Inflammatory macrophage (primary cell): Measurements from ENCODE around the gene KIF27.
"Not testable (repeated sequence)": the region's sequence is repeated elsewhere in the genome, so short reads cannot be mapped to it uniquely, and the experiment has no call there.

Source experiments
- DNase-seq, 2 donors: peaks; one replicate each; pipeline ENCODE4 v3.0.0-alpha.2; 2020 to 2022
- total RNA-seq, 18 experiments: gene quantifications; one replicate each; lab custom pipeline; 2026; ENCODE audit warnings: mixed read lengths in 6 of 18, inconsistent platforms in 2 of 18; lab: John Stamatoyannopoulos, UW

Gene KIF27, protein sequence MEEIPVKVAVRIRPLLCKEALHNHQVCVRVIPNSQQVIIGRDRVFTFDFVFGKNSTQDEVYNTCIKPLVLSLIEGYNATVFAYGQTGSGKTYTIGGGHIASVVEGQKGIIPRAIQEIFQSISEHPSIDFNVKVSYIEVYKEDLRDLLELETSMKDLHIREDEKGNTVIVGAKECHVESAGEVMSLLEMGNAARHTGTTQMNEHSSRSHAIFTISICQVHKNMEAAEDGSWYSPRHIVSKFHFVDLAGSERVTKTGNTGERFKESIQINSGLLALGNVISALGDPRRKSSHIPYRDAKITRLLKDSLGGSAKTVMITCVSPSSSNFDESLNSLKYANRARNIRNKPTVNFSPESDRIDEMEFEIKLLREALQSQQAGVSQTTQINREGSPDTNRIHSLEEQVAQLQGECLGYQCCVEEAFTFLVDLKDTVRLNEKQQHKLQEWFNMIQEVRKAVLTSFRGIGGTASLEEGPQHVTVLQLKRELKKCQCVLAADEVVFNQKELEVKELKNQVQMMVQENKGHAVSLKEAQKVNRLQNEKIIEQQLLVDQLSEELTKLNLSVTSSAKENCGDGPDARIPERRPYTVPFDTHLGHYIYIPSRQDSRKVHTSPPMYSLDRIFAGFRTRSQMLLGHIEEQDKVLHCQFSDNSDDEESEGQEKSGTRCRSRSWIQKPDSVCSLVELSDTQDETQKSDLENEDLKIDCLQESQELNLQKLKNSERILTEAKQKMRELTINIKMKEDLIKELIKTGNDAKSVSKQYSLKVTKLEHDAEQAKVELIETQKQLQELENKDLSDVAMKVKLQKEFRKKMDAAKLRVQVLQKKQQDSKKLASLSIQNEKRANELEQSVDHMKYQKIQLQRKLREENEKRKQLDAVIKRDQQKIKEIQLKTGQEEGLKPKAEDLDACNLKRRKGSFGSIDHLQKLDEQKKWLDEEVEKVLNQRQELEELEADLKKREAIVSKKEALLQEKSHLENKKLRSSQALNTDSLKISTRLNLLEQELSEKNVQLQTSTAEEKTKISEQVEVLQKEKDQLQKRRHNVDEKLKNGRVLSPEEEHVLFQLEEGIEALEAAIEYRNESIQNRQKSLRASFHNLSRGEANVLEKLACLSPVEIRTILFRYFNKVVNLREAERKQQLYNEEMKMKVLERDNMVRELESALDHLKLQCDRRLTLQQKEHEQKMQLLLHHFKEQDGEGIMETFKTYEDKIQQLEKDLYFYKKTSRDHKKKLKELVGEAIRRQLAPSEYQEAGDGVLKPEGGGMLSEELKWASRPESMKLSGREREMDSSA (N-terminal part only)
- total RNA-seq: 0.41 to 5.1 (median 3.1) reads per million in 18 experiments

DNA sequence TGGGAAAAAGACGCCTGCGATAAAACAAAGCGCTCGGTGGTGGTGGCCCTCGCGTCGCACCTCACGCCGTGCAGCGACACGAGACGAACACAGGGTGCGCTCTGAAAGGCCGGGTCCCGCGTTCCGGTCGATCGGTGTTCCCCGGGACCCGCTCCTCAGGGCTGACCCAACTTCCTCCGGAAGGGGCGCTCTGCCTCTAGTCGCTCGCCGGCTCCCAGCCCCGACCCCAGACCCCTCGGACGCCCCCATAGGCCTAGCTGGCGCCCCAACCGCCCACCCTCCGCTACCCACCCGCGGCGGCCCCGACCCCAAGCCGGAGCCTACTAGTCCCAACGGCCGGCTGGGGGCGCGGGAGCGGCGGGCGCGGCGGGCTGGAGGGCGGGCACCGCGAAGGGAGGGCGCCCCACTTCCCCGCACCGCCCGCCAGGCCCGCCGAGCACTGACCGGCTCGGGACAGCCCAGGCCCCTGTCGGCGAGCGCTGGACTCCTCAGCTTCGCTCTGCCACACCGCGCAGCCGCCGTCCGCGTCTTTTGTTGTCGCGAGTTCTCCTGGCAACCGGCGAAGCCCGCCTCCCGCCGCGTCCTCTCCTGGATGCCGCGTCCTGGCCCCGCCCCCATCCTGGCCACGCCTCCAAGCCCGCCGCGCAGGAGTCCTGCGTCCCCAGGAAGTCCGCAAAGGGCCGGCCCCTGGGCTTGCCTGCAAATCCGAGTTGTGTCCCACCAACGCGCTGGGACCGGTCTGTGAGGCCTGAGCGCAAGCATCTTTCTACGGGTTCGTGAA is at the start of gene KIF27:
KIF27 (minus strand) TSS at position 506 of the 781 bp plus-strand sequence. CDS start 5,841 bp downstream, outside the sequence.
- peak; percentile 99 for DNase-seq

DNA sequence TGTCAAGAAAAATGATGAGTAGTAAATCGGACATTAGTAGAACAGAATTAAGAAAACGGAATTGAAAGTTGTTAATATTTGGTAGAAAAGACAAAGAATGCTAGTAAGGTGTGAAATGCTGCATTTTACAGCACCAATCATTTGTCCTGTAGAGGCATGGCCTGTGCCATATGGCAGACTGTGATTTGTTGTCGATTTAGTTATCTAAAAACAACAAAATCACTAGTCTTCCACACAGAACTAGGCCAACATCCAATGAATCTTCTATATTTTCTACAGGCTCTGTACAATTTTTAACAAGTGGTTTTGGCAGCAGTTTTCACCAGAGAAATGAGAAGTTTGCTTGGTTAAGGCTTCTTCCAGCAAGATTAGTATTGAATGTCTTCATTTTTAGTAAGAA is 48.4 kb upstream of the KIF27 start:
- DNase-seq: no peak

DNA sequence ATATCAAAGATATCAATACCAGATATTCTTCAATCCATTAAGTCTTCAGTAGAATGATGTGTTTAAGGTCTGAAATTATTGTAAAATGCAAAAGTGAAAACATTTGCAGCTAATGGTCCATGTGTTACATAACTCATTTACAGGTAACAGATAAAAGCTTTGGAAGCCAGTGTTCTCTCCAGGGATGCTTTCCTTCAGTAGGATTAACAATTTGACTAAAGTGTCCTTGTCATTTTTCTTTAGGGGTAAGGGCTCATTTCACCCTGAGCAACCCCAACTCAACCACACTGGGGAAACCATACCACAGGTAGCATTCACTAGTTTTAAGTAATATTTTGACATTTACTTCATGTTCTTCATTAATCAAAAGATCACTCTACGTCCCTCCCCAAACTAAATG is 45.8 kb upstream of the KIF27 start:
- DNase-seq: no peak

DNA sequence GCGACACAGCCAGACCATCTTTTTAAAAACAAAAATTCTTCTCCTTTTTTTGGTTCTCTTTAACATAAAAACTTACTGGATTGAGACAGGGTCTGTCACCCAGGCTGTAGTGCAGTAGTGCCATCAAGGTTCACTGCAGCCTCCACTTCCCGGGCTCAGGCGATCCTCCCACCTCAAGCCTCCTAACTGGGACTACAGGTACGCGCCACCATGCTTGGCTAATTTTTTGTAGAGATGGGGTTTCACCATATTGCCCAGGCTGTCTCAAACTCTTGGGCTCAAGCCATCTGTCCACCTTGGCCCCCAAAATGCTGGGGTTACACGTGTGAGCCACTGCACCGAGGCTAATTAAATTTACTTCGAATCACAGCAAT is 45.0 kb upstream of the KIF27 start:
- no peak for DNase-seq

DNA sequence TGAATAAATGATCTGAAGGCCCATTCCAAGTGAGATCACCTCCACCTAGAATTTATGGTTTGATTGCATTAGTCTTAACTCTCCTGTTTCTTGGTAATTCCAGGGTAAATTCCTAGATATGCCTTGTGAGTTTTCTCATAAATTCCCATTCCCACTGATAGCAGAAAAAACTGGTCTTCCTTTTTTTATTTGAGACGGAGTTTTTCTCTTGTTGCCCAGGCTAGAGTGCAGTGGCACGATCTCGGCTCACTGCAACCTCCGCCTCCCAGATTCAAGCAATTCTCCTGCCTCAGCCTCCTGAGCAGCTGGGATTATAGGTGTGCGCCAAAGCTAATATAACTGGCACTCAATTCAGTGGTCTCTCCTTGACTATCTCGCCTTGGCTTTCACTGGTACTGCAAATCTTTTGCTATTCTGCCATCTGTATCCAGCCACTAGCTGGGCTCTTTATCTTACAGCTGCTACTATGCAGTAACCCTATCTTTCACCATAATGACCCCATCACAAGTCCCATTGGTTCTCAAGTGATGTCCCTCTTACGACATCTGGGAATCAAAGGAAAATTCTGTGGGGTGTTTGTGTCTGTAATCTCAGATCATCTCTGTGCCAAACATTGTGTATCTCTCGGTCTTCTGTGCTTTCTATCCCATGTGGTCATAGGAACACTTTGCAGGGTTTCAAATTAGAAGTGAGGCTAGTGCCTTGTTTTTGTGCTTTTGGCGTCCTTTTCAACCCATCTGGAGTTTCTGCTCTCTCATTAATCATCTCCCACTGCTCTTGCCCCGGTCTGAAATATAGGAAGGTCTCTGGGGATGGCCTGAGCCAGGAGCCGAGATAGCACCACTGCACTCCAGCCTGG is 44.3 kb upstream of the KIF27 start:
- no peak for DNase-seq

DNA sequence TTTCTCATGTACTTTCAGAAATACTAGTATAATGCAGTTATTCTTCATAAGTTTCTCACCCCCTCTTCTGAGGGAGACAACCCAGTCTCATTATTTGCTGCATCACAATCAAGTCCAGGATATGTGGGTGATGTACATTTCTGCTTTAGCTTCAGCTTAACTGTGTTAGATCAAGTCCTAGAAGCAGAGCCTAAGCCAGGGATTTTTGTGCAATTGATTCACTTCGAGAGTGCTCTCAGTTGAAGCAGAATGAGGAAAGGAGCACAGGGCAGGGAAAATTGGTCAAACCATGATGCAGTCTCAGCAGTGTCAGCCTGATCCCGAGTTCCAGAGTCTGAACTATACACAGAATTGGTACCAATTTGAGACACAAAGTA is 43.7 kb upstream of the KIF27 start:
- DNase-seq: no peak

DNA sequence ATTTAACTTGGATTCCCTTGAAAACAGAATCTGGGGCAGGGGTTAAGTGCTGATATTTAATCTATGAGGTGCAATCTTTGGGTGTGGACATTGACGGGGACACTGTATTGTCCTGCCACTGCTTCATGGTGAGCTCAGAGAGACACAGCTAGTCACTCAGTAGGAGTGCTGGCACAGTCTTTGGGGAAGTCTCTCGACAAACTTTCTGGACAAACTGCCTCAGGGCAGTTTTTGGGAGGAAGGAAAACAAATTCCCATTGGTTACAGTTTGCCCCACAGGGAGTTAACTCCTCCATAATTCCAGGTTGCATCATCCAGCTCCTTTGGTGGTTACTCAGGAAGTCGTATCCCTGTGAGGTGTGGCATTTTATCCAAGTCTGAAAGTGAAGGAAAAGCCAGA is 40.9 kb upstream of the KIF27 start:
- DNase-seq: no peak

DNA sequence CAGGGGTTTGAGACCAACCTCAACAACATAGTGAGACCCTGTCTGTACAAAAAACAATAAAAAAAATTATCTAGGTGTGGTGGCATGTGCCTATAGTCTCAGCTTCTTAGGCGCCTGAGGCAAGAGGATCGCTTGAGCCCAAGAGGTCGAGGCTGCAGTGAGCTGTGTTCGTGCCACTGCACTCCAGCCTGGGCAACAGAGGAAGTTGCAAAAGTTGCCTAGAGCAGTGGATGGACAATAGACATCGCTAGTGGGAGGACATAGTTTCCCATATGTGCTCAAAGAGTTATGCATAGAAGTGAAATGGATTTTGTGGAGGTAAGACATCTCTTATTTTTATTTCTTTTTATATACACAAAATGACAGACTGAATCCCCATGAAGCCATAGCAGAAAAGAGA is 39.8 kb upstream of the KIF27 start:
- DNase-seq: peak; percentile 18 to 53

DNA sequence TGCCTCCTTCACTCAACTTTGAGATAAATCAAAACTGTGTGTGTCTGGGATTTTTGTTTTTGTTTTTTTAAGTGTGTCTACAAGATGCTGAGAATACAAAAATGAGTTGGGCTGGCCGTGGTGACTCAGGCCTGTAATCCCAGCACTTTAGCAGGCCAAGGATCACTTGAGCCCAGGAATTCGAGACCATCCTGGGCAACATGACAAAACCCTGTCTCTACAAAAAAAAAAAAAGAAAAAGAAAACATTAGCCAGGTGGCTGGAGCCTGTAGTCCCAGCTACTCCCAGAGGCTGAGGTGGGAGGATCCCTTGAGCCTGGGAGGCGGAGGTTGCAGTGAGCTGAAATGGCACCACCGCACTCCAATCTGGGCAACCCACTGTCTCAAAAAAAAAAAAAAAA is 37.8 kb upstream of the KIF27 start:
- DNase-seq: no peak

DNA sequence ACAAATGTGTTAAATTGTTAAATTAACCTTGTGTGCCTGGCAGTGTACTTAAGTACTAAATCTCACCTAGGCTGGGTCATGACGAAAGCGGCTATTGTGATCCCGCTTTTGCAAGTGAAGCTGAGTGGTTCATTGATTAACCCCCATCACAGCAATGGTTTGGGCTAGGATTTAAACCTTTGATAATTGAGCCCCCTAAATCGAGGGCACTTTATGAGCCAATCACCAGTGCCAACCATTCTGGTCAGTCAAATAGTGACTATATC is 35.9 kb upstream of the KIF27 start:
- DNase-seq: no peak

DNA sequence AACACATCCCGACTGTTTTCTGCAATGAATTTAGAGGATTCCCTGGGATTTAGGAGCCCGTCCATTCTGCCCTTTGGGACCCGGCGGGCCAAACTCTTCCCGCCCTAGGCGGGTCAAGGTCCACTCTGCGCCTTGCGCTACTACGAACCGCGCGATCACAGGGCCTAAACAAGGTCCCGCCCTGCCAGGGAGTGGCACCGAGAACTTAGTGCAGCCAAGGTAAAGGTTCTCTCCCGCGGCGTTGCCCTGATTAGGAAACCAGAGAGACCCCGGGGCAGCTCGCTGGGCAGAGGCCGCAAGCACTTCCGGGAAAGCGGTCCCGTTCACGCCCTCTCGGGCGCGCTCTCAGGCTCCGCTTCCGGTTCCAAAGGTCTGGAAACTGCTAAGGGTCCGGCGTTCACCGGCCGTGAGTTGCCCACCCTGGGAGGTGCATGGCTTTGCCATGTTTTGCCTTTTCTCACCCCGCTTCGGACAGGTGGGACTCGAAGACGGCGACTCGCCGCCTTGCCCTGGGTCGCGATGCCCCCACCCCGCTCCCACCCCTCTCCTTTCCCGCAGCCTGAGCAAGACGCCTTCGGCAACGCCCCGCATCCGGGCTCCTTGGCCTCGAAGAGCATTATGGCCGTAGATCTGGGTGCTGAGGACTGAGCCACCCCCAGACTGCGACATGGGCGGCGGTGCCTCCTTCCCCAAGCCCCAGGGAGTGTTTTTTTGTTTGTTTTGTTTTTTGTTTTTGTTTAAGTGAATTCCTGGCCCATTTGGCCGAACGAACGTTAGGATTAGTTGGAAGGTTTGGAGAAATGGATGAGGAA is 35.4 kb upstream of the KIF27 start:
- DNase-seq: peak; percentile 74 to 81

DNA sequence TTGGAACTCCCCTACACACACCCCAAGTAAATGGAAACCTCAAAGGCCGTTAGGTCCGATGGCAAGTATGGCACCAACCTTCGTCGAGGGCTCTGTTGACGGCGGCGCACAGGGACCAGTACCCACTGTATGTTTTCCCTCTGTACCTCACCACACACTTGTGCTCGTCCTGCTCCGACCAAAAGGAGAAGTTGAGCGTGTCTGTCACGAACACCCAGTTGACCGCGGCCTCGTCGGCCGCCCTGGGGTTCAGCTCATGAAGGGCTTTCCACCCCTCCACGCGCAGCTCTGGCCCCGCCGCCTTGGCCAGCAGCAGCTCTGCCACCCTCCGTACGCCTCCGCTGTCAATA is 34.8 kb upstream of the KIF27 start:
- peak; percentile 77 to 83 for DNase-seq

DNA sequence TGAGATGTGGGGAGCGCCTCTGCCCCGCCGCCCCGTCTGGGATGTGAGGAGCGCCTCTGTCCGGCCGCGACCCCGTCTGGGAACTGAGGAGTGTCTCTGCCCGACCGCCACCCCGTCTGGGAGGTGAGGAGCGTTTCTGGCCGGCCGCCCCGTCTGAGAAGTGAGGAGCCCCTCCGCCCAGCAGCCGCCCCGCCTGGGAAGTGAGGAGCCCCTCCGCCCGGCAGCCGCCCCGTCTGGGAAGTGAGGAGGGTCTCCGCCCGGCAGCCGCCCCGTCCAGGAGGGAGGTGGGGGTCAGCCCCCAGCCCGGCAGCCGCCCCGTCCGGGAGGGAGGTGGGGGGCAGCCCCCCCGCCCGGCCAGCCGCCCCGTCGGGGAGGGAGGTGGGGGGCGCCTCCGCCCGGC is 26.9 kb upstream of the KIF27 start:
- DNase-seq: not testable (repeated sequence)

DNA sequence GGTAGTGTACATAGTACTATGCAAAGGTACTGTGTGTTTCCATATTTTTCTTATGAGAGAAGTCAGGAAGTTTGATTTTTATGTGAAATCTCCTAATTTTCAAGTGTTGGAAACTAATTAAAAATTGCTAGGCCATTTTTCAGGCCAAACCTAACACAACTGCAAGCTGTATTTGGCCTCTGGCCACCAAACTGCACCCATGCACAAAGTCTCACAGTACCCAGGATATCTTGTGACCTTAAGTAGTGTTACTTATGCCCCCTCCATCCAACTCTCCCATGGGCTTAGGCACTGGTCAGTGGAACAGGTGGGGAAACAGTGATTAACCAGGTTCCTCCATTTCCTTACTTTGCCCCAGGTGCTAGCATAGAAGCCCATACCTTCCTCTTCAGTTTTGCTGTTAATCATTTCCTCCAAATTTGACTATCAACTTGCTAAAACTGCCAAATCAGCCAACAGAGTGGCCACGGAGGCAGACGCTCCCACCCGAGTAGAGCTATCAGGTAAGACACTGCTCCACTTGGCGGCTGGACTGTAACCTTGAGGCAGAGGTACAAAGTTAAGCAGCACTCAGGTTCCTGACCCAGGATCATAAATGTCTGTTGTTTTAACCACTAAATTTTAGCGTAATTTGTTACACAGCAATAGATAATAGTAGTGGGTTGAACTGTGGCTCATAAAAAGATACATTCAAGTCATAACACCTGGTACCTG is 19.5 kb upstream of the KIF27 start:
- DNase-seq: no peak

DNA sequence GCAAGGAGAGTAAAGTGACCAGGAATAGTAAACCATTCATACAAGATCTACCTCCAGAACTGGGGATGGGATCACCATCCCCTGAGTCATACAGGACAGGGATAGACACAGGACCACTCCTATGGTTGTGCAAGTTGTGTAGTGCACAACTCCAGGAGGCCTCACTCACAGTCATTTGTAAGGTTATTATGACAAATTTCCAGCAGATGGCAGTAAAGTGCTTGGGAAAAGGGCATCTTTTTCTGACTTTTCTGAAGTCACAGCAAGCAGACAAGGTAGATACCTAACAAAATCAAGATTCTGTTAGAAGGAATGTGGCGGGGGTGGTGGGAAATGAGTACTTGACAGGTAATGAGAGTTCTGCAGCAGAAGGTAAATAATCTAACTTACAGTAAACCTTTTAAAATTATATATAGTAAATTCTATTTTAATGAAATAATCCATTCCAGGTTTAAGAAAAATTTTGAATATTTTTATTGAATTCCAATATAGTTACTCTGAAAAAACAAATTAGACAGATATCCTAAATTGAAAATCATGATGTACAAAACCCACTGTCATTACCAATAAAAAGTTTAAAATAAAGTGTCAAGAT is 16.7 kb upstream of the KIF27 start:
- DNase-seq: peak; percentile 73 to 83

DNA sequence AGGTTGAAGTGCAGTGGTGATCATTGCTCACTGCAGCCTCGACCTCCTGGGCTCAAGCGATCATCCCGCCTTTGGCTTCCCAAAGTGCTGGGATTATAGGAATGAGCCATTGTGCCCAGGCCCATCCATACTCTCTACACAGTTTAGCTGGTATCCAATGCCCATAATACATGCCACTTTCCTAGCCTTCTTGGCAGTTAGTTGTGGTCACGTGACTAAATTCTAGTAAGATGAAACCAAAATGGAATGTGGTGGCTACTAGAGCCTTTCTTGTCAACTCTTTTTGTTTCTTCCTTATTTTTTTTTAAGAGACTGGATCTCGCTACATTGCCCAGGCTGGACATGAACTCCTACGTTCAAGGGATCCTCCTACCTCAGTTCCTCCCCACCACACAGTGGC is 15.3 kb upstream of the KIF27 start:
- no peak for DNase-seq

DNA sequence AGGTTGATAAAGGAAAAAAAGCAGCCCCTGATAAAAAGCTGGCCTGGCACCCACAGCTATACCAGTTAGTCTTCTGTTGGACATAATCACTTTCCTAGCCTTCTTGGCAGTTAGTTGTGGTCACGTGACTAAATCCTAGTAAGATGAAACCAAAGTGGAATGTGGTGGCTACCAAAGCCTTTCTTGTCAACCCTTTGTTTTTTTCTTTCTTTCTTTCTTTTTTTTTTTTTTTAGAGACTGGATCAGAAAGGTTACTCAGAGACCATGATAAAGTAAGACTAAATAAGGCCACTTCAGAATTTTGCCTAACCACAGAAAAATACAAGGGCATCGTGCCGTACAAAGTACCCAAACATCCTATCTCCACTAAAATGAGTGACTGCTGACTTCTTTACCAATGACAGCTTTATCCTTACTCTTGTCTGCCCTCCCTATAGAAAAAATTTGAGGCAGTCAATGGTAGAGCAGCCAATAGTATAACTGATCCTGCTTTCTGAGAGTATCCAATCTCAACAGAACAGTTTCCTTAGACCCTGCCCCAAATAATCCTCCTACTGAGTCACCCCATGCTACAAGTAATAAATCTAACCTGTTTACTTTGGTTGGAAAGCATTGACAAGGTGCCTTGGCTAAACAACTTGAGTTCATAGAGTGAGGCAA is 14.2 kb upstream of the KIF27 start:
- DNase-seq: no peak

DNA sequence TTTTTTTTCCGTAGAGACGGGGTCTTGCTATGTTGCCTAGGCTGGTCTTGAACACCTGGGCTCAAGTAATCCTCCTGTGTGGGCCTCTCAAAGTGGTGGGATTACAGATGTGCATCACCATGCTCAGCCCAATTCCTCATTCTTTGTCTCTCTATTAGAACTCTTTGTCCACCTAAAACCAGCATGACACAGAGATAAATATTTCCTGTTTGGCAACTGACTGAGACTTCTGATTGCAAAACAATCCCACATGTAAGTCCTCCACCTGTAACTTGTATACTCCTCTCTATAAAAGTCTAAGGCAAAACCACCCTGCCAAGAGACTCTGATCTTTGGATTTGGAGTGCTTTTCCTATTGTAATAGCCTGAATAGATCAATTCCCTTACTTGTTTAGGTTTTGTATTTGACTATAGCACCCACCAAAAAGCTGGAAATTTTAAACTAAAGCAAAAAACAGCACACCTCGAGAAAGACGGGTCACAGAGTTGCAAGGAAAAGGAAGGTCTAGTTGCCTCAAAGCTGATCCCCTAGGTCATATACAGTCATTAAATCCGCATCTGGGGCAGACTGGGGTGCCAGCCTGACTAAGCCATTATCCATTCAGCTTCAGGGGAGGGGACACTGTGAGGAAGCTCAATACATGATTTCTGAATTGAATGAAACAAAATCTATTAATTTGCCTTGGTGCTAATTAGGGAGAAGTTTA is 13.5 kb upstream of the KIF27 start:
- DNase-seq: peak in 1 of 2 donors; percentile 0
